Measurements from ENCODE around the gene RAMP1. TPM values are rescaled to one million over a fixed set of nuclear protein-coding genes. Genes with fewer than 3 reads are reported as not detected.

RAMP1 gene
- total RNA-seq, 1 experiment from 2014 or later: 0.63 TPM

GRCh38 chr2:237866101-237866621, 6.7 kb downstream of the RAMP1 start:
- Histone ChIP-seq H3K4me2 (ENCODE audit: insufficient read depth, insufficient read length, low read length) (no peak overlapping the region), H2BK12ac (ENCODE audit: insufficient read length, low read depth, low read length) (no peak overlapping the region), H3K18ac (ENCODE audit: insufficient read length, low read depth, low read length) (no peak overlapping the region), H3K4me1 (ENCODE audit: insufficient read depth, low read length) (no peaks in the 10 kb centered on the region; the same call in 1 of the 2 replicates), H2AFZ (ENCODE audit: low read length) (no peak overlapping the region), H4K91ac (ENCODE audit: insufficient read length, low read depth, low read length) (no peak overlapping the region), H3K9me3 (ENCODE audit: control insufficient read depth, low read depth, low read length) (no peaks in the 10 kb centered on the region), H2AK5ac (ENCODE audit: insufficient read length, low read length) (no peak overlapping the region), H2BK5ac (ENCODE audit: insufficient read length, low read length) (no peak overlapping the region), H4K5ac (ENCODE audit: insufficient read length, low read depth, low read length) (no peak overlapping the region), H3K27me3 (ENCODE audit: insufficient read depth, low read length) (no peaks in the 10 kb centered on the region), H2BK120ac (ENCODE audit: low read depth, low read length, poor library complexity, severe bottlenecking) (no peak overlapping the region), H3K4ac (ENCODE audit: low read depth, low read length) (no peak overlapping the region), H2BK15ac (ENCODE audit: low read depth, low read length) (no peak overlapping the region), H4K8ac (replicated peaks; ENCODE audit: insufficient read length, low read depth, low read length) (no peak overlapping the region), H3T11ph (ENCODE audit: low read length) (no peak overlapping the region), H3K79me1 (ENCODE audit: insufficient read depth, low read depth, low read length, poor library complexity, severe bottlenecking) (no peaks in the 10 kb centered on the region), H3K79me2 (ENCODE audit: insufficient read depth, low read length) (no peaks in the 10 kb centered on the region), H2BK20ac (ENCODE audit: low read depth, low read length, poor library complexity, severe bottlenecking) (no peak overlapping the region), H3K27ac (ENCODE audit: insufficient read length, low read depth, low read length) (no peak overlapping the region), H3K14ac (ENCODE audit: insufficient read depth, low read length) (no peak overlapping the region), H3K56ac (ENCODE audit: insufficient read length, low read depth, low read length) (no peak overlapping the region), H3K23me2 (ENCODE audit: insufficient read length, low read depth, low read length, poor library complexity, severe bottlenecking) (no peaks in the 10 kb centered on the region), H3K9ac (ENCODE audit: extremely low read depth, insufficient read length, low read length) (no peak overlapping the region), H3K23ac (ENCODE audit: insufficient read length, low read depth, low read length) (no peak overlapping the region), H4K20me1 (ENCODE audit: control insufficient read depth, insufficient read depth, insufficient read length) (no peaks in the 10 kb centered on the region)
- no CpG with 5 or more reads among the region's 13 CpGs for WGBS (ENCODE audit: extremely low coverage, insufficient read length, low lambda C conversion rate)
- H3K36me3 Mint-ChIP-seq (ENCODE audit: insufficient read depth in 1 of 3, low read depth in 3 of 3): no peaks in the 10 kb centered on the region
- no peak; the same call in 2 of the 3 replicates for TF ChIP-seq CTCF (conservative IDR thresholded peaks at IDR 0.05)
- H3K27ac Mint-ChIP-seq: peak overlapping the region in 2 of 3 experiments; percentile 8 to 45; a peak in 3 of 7 replicates
- no peak overlapping the region for H3K4me3 Mint-ChIP-seq
- peaks cover 19% of the 10 kb centered on the region for H3K27me3 Mint-ChIP-seq (ENCODE audit: low read depth)
- peaks cover 9 to 13% of the 10 kb centered on the region in 2 experiments for H3K4me1 Mint-ChIP-seq
- no peak for DNase-seq
- no peaks in the 10 kb centered on the region for H3K9me3 Mint-ChIP-seq

Data from H9 (cell line).